ENCODE data around the gene PPP1R36.
A peak's percentile ranks its signal among the peaks of the same experiment; 100 is the strongest.
"Not testable (repeated sequence)": the region's sequence is repeated elsewhere in the genome, so short reads cannot be mapped to it uniquely, and the experiment has no call there.

Gene PPP1R36

GRCh38 chr14:64536488-64537245 lies 13.1 kb upstream of the PPP1R36 start:
- no peak for DNase-seq (ENCODE audit: low spot score in 2 of 2)
- Mint-ChIP-seq H3K4me3 (no peak overlapping the region), H3K9me3 (no peaks in the 10 kb centered on the region), H3K4me1 (peaks cover 25% of the 10 kb centered on the region), H3K27me3 (no peaks in the 10 kb centered on the region), H3K27ac (ENCODE audit: low read depth) (no peak overlapping the region), H3K36me3 (ENCODE audit: insufficient read depth) (peaks cover 17% of the 10 kb centered on the region)
- no peak for ATAC-seq (replicated peaks; ENCODE audit: extremely low read depth, poor library complexity, severe bottlenecking)

- H3K9me3 Mint-ChIP-seq, result no peaks in the 10 kb centered on the region
- ATAC-seq (replicated peaks; ENCODE audit: extremely low read depth, poor library complexity, severe bottlenecking) (peak; percentile 94), DNase-seq (ENCODE audit: low spot score in 2 of 2) (peak; percentile 81 to 88)
- H3K27me3 Mint-ChIP-seq, result no peaks in the 10 kb centered on the region
- peaks cover 14% of the 10 kb centered on the region for H3K36me3 Mint-ChIP-seq (ENCODE audit: insufficient read depth)
- H3K4me3 Mint-ChIP-seq, result peak within 1 kb of the TSS; percentile 95
- peak within 1 kb of the TSS; percentile 92 for H3K27ac Mint-ChIP-seq (ENCODE audit: low read depth)
- H3K4me1 Mint-ChIP-seq, result peaks cover 35% of the 10 kb centered on the region
Observed at GRCh38 chr14:64540208-64541202, 9.3 kb upstream of the PPP1R36 start, which contains the start of gene HSPA2. HSPA2 (plus strand) TSS chr14:64540741; CDS start chr14:64540850, 109 bp downstream.

GRCh38 chr14:64541261-64541971 lies 8.3 kb upstream of the PPP1R36 start:
- Mint-ChIP-seq H3K4me1 (peaks cover 35% of the 10 kb centered on the region), H3K9me3 (no peaks in the 10 kb centered on the region), H3K27ac (ENCODE audit: low read depth) (peak overlapping the region; percentile 92), H3K27me3 (no peaks in the 10 kb centered on the region), H3K4me3 (peak overlapping the region; percentile 95), H3K36me3 (ENCODE audit: insufficient read depth) (peaks cover 14% of the 10 kb centered on the region)
- ATAC-seq (replicated peaks; ENCODE audit: extremely low read depth, poor library complexity, severe bottlenecking) (no peak), DNase-seq (ENCODE audit: low spot score in 2 of 2) (no peak)

- Mint-ChIP-seq H3K4me1 (peaks cover 35% of the 10 kb centered on the region), H3K27ac (ENCODE audit: low read depth) (peak overlapping the region; percentile 42), H3K4me3 (peak overlapping the region; percentile 95), H3K36me3 (ENCODE audit: insufficient read depth) (peaks cover 11% of the 10 kb centered on the region), H3K9me3 (no peaks in the 10 kb centered on the region), H3K27me3 (no peaks in the 10 kb centered on the region)
- ATAC-seq (replicated peaks; ENCODE audit: extremely low read depth, poor library complexity, severe bottlenecking) (no peak), DNase-seq (ENCODE audit: low spot score in 2 of 2) (no peak)
Observed at GRCh38 chr14:64541972-64542835, 7.6 kb upstream of the PPP1R36 start.

- Mint-ChIP-seq H3K4me3 (peak overlapping the region; percentile 95), H3K36me3 (ENCODE audit: insufficient read depth) (peaks cover 11% of the 10 kb centered on the region), H3K27ac (ENCODE audit: low read depth) (no peak overlapping the region), H3K4me1 (peaks cover 35% of the 10 kb centered on the region), H3K27me3 (no peaks in the 10 kb centered on the region), H3K9me3 (no peaks in the 10 kb centered on the region)
- DNase-seq (ENCODE audit: low spot score in 2 of 2) (no peak), ATAC-seq (replicated peaks; ENCODE audit: extremely low read depth, poor library complexity, severe bottlenecking) (no peak)
Observed at GRCh38 chr14:64542836-64543201, 6.9 kb upstream of the PPP1R36 start.

GRCh38 chr14:64544607-64545312 lies 5.0 kb upstream of the PPP1R36 start:
- H3K4me1 Mint-ChIP-seq, result peaks cover 34% of the 10 kb centered on the region
- H3K27me3 Mint-ChIP-seq, result no peaks in the 10 kb centered on the region

GRCh38 chr14:64549016-64549415 lies 745 bp upstream of the PPP1R36 start:
- Mint-ChIP-seq H3K27ac (ENCODE audit: low read depth) (no peak overlapping the region), H3K27me3 (peaks cover 18% of the 10 kb centered on the region), H3K4me3 (peak overlapping the region; percentile 38), H3K4me1 (peaks cover 14% of the 10 kb centered on the region), H3K9me3 (no peaks in the 10 kb centered on the region), H3K36me3 (ENCODE audit: insufficient read depth) (peaks cover 2% of the 10 kb centered on the region)
- no peak for DNase-seq (ENCODE audit: low spot score in 2 of 2)
- ATAC-seq (replicated peaks; ENCODE audit: extremely low read depth, poor library complexity, severe bottlenecking), result no peak

More at GRCh38 chr14:64544607-64545312, 5.0 kb upstream of the PPP1R36 start:
- peaks cover 9% of the 10 kb centered on the region for H3K36me3 Mint-ChIP-seq (ENCODE audit: insufficient read depth)
- ATAC-seq (replicated peaks; ENCODE audit: extremely low read depth, poor library complexity, severe bottlenecking) (no peak), DNase-seq (ENCODE audit: low spot score in 2 of 2) (no peak)
- H3K9me3 Mint-ChIP-seq, result no peaks in the 10 kb centered on the region
- no peak overlapping the region for H3K27ac Mint-ChIP-seq (ENCODE audit: low read depth)
- no peak overlapping the region for H3K4me3 Mint-ChIP-seq

- ATAC-seq (replicated peaks; ENCODE audit: extremely low read depth, poor library complexity, severe bottlenecking) (no peak), DNase-seq (ENCODE audit: low spot score in 2 of 2) (no peak)
- peaks cover 2% of the 10 kb centered on the region for H3K36me3 Mint-ChIP-seq (ENCODE audit: insufficient read depth)
- peak overlapping the region; percentile 38 for H3K4me3 Mint-ChIP-seq
- no peaks in the 10 kb centered on the region for H3K9me3 Mint-ChIP-seq
- H3K27me3 Mint-ChIP-seq, result peaks cover 18% of the 10 kb centered on the region
- H3K27ac Mint-ChIP-seq (ENCODE audit: low read depth), result no peak overlapping the region
- peaks cover 14% of the 10 kb centered on the region for H3K4me1 Mint-ChIP-seq
Observed at GRCh38 chr14:64550621-64551333, 1.0 kb downstream of the PPP1R36 start.

GRCh38 chr14:64554556-64554955 lies 4.8 kb downstream of the PPP1R36 start:
- peaks cover 2% of the 10 kb centered on the region for H3K36me3 Mint-ChIP-seq (ENCODE audit: insufficient read depth)
- no peaks in the 10 kb centered on the region for H3K9me3 Mint-ChIP-seq
- no peak overlapping the region for H3K4me3 Mint-ChIP-seq
- peaks cover 18% of the 10 kb centered on the region for H3K27me3 Mint-ChIP-seq
- DNase-seq (ENCODE audit: low spot score in 2 of 2) (no peak), ATAC-seq (replicated peaks; ENCODE audit: extremely low read depth, poor library complexity, severe bottlenecking) (no peak)
- H3K4me1 Mint-ChIP-seq, result peaks cover 7% of the 10 kb centered on the region
- H3K27ac Mint-ChIP-seq (ENCODE audit: low read depth), result no peak overlapping the region

- Mint-ChIP-seq H3K27ac (ENCODE audit: low read depth) (no peak overlapping the region), H3K4me3 (no peak overlapping the region), H3K9me3 (no peaks in the 10 kb centered on the region), H3K27me3 (peaks cover 9% of the 10 kb centered on the region), H3K4me1 (no peaks in the 10 kb centered on the region), H3K36me3 (ENCODE audit: insufficient read depth) (no peaks in the 10 kb centered on the region)
- ATAC-seq (replicated peaks; ENCODE audit: extremely low read depth, poor library complexity, severe bottlenecking) (no peak), DNase-seq (ENCODE audit: low spot score in 2 of 2) (no peak)
Observed at GRCh38 chr14:64556526-64556925, 6.8 kb downstream of the PPP1R36 start.

- not testable (repeated sequence) for H3K4me3 Mint-ChIP-seq; H3K36me3 Mint-ChIP-seq (ENCODE audit: insufficient read depth)
Observed at GRCh38 chr14:64558216-64558615, 8.5 kb downstream of the PPP1R36 start.

More at GRCh38 chr14:64558216-64558615, 8.5 kb downstream of the PPP1R36 start:
- DNase-seq (ENCODE audit: low spot score in 2 of 2); H3K27me3 Mint-ChIP-seq; ATAC-seq (replicated peaks; ENCODE audit: extremely low read depth, poor library complexity, severe bottlenecking); H3K27ac Mint-ChIP-seq (ENCODE audit: low read depth); H3K9me3 Mint-ChIP-seq; H3K4me1 Mint-ChIP-seq: not testable (repeated sequence)

All from central memory CD8-positive, alpha-beta T cell (primary cell).